GM12865 (cell line): Measurements from ENCODE around the gene RNF32.
"Not testable (repeated sequence)": the region's sequence is repeated elsewhere in the genome, so short reads cannot be mapped to it uniquely, and the experiment has no call there.

ENCODE experiments used
- DNase-seq: peaks from one replicate; pipeline ENCODE4 v3.0.0; 2010; ENCODE audit warnings: low read depth
- H3K4me3 ChIP-seq: 2 replicates; pipeline ENCODE4 v1.5.1; 2011; ENCODE audit warnings: mild to moderate bottlenecking, low read depth, low read length, control low read depth
- TF ChIP-seq, protein P1 (sequence below): IDR thresholded peaks from 2 replicates; pipeline ENCODE4 v1.5.1; 2011; ENCODE audit warnings: low read length, control low read depth, low read depth, inconsistent platforms; ENCODE audit not compliant: insufficient read depth; ENCODE audit errors: missing control alignments

Gene RNF32

DNA sequence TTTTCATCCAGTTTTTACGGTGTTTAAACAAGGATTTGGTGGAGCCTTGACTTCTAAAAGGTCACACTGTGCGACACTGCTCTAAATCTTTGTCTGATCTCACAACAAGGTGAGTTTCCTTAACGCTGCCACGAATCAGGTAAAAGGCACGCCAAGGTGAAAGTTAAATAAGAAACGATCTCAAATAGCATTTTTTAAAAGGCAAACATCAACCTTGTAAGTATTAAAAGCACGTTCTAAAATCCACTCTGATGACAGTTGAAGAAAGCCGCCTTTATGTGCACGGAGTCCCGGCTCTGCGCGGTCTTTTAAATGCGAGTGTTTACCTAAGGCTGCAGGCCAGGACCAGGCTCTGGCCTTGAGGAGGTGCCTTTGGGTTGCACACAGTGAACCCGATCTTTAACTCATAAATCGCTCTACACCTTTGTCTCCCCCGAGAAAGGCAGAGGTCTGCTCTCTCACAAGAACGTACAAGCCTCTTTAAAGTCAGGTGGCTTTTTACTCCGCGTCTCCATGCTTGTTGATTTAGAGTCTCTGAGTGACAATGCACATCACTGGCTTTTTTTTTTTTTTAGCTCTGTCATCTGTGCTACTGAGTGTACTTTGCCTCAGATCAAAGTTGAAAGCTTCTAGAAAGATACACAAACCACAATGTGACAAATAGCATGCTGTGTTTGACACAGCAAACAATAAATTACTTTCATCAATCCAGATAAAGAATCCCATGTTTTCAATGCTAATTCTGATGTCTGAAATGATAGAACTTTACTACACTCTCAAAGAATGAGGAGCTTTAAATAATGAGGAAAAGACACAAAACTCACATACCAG lies 25.9 kb upstream of the RNF32 start:
- DNase-seq: no peak
- no peak overlapping the region for H3K4me3 ChIP-seq
- TF ChIP-seq, protein P1, sequence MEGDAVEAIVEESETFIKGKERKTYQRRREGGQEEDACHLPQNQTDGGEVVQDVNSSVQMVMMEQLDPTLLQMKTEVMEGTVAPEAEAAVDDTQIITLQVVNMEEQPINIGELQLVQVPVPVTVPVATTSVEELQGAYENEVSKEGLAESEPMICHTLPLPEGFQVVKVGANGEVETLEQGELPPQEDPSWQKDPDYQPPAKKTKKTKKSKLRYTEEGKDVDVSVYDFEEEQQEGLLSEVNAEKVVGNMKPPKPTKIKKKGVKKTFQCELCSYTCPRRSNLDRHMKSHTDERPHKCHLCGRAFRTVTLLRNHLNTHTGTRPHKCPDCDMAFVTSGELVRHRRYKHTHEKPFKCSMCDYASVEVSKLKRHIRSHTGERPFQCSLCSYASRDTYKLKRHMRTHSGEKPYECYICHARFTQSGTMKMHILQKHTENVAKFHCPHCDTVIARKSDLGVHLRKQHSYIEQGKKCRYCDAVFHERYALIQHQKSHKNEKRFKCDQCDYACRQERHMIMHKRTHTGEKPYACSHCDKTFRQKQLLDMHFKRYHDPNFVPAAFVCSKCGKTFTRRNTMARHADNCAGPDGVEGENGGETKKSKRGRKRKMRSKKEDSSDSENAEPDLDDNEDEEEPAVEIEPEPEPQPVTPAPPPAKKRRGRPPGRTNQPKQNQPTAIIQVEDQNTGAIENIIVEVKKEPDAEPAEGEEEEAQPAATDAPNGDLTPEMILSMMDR: no peak

DNA sequence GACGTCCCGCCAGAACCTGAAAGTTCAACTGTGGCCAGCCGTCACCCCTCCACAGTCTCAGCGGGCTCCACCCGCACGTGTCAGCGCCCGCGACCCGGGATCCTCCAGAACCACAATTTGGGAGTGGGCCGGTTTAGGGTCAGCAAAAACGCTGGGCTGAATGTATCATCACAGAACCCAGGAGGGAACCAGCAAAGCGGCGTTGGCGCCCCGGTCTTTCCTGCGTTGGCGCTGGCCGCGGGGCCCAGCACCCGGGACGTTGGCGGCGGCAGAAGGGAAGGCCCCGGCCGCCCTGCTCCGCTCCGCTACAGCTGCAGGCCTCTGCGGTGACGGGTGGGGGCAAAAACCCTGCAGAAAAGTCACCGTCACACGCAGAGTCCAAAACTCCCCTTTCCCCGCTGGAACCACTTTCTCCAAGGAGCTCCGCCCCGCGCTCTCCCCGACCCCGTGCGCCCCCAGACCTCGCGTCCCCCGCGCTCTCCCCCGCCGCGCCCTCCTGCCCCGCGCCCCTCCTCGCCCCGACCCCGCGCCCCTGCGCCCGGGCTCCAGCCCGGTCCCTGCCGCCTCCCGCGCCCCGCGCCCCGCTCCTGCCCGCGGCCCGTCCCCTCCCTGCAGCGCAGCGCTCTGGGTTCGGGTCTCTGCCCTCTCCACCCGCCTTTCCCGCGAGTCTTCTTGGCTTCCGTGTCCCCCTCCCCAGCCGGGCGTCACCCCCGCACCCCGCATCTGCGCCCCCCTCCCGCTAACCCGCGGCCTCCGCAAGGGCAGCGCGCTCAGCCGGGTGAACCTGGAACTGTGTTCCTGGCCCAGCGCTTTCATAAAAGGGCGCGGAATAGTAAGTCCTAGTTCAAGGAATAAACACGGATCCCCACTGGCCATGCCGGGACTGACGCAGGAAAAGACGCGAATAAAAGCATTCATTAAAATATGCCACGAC lies 24.0 kb upstream of the RNF32 start:
- TF ChIP-seq, protein P1: no peak
- H3K4me3 ChIP-seq: no peak overlapping the region
- DNase-seq: no peak

DNA sequence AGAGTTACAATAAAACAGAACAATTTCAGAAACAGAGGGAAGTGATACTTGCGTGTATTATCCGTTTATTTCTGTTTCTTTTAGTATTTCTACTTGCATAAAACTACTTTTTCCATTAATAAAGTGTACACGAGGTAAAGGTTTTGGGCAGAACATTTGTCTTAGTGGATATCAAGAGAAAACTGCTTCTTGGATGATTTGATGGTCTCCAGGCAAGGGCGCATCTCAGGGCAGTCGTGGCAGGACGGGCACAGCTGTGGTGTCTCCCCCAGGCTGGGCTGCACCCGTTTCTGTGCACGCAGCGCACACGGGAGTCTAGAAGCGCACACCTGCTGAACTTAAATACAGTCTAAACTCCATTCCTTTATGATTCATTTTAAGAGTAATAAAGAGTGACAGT lies 23.4 kb upstream of the RNF32 start:
- H3K4me3 ChIP-seq: no peak overlapping the region
- TF ChIP-seq, protein P1: no peak
- no peak for DNase-seq

DNA sequence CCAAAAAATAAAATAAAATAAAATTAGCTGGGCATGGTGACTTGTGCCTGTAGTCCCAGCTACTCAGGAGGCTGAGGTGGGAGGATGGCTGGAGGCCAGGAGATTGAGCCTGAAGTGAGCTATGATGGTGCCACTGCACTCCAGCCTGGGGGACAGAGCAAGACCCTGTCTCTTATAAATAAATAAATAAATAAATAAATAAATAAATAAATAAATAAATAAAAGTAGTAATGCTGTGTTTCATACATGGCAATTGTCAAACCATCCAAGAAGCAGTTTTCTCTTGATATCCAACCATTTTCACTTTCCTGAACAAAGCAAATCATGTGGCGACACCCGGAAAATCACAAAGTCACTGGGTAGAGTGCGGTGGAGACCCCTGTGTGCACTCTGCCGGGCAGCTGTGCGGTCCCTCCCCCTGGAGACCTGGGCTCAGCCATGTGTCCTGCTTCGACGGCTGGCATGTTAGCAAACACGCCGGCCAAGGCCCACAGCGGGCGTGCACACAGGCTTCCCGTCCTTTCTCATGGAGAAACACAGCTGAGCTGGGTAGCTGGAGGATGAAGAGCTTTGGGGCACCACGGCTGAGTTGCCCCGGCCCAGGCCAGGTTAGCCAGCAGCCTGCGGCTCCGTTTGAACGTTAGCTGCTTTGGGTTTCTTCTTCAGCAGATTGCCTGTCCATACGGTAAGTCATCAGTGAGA lies 22.3 kb upstream of the RNF32 start:
- TF ChIP-seq, protein P1: no peak
- H3K4me3 ChIP-seq: no peak overlapping the region
- no peak for DNase-seq

DNA sequence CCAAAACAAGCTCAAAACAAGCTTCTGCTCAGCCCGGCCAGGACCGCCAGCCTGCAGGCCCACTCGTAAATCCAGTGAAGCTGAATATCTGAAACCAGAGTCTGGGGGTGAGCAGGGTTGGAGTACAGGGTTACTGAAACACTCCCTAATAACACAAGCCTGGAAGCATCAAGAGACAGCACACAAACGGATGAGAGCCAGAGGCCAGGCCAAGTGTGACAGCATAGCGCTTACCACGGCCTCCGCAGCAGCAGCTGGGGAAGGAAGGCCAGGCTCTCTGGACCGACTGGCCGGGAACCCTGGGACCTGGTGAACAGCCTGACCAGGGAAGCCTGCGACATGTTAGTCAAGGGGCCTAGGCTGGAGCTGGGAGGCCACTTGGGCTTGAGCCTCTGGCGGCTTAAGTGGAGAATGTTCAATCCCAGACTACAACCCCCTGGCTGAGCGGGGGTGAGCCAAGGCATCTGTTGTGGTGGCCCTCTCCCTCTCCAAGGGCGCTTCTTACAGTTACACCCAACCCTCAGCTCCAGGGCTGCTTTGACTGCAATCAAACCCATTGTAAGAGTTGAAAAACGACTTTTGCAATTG lies 21.7 kb upstream of the RNF32 start:
- DNase-seq: no peak
- H3K4me3 ChIP-seq: no peak overlapping the region
- TF ChIP-seq, protein P1: no peak

DNA sequence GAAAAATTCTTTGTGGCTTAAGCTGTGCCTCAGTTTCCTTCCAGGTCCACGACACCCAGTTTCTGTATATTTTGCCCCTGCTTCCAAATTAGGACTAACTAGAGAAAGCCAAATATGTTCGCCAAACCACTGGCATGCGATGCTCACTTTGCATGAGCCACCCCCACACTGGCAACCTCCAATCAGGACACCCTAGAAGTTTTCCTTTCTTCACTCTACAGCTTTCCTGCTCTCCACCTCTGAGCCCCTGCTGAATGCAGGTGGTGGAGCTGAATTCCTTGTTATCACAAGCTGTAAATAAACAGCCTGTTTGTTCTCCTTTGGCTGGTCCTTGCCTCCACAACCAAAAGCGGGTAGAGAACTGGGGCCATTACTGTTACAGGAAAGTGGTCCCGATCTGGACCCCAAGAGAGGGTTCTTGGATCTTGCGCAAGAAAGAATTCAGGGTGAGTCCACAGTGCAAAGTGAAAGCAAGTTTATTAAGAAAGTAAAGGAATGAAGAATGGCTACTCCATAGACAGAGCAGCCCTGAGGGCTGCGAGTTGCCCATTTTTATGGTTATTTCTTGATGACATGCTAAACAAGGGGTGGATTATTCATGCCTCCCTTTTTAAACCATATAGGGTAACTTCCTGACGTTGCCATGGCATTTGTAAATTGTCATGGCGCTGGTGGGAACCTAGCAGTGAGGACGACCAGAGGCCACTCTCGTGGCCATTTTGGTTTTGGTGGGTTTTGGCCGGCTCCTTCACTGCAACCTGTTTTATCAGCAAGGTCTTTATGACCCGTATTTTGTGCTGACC lies 20.9 kb upstream of the RNF32 start:
- H3K4me3 ChIP-seq, DNase-seq: not testable (repeated sequence)
